Bronchial epithelial cell (primary cell): ENCODE measurements around the gene BANF2. TPM values are rescaled to one million over a fixed set of nuclear protein-coding genes. Genes with fewer than 3 reads are reported as not detected.
A peak's percentile ranks its signal among the peaks of the same experiment; 100 is the strongest.

Experiments
- DNase-seq: peaks from one replicate; pipeline ENCODE4 v3.0.0-alpha.2; 2010; ENCODE audit warnings: low read depth
- FAIRE-seq: peaks from 2 replicates; lab custom pipeline; 2011; peaks lifted over from hg19 to GRCh38; lab: Jason Lieb, UNC
- H3K27me3 ChIP-seq: 2 replicates; pipeline ENCODE4 v1.5.1; 2011; ENCODE audit warnings: low read length; ENCODE audit not compliant: control insufficient read depth, insufficient read depth
- H3K36me3 ChIP-seq: 2 replicates; pipeline ENCODE4 v1.5.1; 2011; ENCODE audit warnings: low read length; ENCODE audit not compliant: control insufficient read depth, insufficient read depth
- H3K4me3 ChIP-seq: 2 replicates; pipeline ENCODE4 v1.5.1; 2011; ENCODE audit warnings: mild to moderate bottlenecking, low read depth, low read length, control low read depth
- total RNA-seq: library from RNA; depleted of rRNA; stranded (reverse); fragments of >200 nt; gene quantifications from 2 replicates; pipeline ENCODE4 v1.2.1, GENCODE V29; 2014
- TF ChIP-seq, protein P1 (sequence below): IDR thresholded peaks from 2 replicates; pipeline ENCODE4 v1.5.1; 2011; ENCODE audit warnings: mild to moderate bottlenecking, moderate library complexity, low read length, control low read depth, inconsistent platforms; ENCODE audit not compliant: insufficient read depth, severe bottlenecking

BANF2 gene
- total RNA-seq, 1 donor from 2014 or later, result not detected

DNA sequence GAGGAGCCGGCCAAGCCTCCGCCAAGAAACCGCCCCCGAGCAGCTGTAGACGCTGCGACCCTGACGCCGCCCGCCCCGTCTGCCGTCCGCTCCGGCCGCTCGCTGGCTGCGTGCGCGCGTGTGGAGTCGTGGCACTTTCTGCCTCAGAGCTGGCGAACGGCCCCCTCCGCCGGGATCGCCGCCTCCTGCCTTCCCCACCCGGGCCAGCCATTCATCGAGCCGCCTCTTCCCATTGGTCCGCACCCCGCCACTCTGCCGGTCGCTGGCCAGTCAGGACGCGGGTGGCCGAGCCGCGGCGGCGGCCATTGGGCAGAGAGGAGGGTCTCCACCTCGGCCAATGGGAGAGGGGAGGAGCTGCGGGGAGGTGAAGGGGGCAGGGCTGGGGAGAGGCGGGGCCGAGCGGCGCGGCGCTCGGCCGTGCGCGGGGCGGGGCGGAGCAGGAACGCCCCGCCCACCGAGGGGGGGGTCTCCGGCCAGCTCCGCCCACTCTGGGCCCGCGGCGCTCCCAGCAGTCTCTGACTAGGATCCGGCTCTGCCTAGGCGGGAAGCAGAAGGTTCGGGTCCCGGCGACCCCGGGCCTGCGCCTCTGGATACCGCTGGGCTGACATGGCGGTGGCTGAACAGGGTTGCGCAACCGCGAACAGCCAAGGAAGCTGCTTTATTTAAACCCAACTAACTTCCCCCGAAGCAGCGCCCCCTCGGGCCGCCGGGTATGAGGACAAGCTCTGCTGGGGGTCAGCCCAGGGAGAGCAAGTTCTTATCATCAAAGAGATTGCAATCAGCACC is 17.5 kb upstream of the BANF2 start, which contains the start of gene RRBP1:
Gene RRBP1, minus strand, starts transcription at position 140 of the 786 bp plus-strand sequence. CDS start 21,735 bp downstream, outside the sequence.
- TF ChIP-seq, protein P1, sequence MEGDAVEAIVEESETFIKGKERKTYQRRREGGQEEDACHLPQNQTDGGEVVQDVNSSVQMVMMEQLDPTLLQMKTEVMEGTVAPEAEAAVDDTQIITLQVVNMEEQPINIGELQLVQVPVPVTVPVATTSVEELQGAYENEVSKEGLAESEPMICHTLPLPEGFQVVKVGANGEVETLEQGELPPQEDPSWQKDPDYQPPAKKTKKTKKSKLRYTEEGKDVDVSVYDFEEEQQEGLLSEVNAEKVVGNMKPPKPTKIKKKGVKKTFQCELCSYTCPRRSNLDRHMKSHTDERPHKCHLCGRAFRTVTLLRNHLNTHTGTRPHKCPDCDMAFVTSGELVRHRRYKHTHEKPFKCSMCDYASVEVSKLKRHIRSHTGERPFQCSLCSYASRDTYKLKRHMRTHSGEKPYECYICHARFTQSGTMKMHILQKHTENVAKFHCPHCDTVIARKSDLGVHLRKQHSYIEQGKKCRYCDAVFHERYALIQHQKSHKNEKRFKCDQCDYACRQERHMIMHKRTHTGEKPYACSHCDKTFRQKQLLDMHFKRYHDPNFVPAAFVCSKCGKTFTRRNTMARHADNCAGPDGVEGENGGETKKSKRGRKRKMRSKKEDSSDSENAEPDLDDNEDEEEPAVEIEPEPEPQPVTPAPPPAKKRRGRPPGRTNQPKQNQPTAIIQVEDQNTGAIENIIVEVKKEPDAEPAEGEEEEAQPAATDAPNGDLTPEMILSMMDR, result peak; percentile 75
- DNase-seq, result peak; percentile 88
- peaks cover 22% of the 10 kb centered on the region for H3K27me3 ChIP-seq
- FAIRE-seq, result no peak
- H3K36me3 ChIP-seq, result peaks cover 3% of the 10 kb centered on the region
- peak within 1 kb of the TSS; percentile 91 for H3K4me3 ChIP-seq

DNA sequence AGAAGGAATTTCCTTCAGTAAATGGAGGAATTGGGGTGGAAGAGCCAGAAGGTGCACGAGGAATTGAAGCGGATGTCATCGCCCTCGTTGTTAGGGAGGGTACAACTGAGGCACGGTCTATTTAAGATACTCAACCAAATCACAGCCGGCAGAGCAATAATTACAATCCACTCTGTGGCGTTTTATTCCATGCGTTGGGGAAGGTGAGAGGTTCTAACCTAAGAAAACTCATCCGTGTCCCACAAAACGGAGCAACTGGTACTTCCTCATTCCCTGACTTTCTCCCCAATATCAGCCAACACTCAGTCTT is 16.9 kb upstream of the BANF2 start:
- no peak for DNase-seq
- Histone ChIP-seq H3K36me3 (peaks cover 3% of the 10 kb centered on the region), H3K4me3 (peak overlapping the region; percentile 91), H3K27me3 (peaks cover 22% of the 10 kb centered on the region)
- TF ChIP-seq, protein P1, result no peak
- no peak for FAIRE-seq

DNA sequence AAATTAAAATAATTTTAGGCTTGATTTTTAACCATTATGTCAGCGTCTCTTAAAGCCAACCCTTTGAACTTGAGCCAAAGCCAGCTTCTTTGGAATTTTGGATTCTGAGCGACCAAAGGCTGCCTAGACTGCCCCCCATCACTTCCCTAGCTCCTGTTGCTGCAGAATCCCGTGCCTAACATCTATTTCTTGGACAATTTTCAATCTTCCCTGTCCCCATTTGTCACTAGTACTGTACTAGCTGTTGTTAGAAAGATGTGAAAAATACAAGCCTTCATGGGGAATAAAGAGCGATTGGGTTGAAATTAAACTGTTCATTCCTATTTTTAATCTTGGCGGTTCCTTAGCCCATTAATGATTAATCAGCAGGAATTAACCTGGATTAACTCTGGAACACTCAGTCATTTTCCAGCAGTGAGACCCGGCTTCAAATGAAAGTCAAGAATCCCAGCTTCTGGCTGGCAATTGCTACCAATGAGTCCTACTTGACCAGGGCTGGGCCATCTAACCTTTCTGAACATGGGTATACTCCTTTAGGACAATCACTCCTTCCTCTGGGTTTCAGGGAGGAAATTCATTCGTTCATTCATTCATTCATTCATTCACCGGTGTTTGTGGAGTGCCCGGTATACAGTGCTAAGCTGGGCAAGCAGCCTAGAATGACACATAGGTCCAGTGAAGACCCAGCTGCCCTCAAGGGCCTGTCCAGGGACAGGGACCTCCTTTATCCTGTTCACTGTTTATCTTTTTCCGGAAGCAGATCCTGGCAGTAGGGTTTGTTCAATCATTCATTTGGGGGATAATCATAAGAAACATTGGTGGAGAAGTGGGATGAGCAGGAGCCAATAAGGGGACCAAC is 16.3 kb upstream of the BANF2 start:
- TF ChIP-seq, protein P1, result no peak
- DNase-seq (no peak), FAIRE-seq (no peak)
- Histone ChIP-seq H3K4me3 (no peak overlapping the region), H3K36me3 (peaks cover under 1% of the 10 kb centered on the region), H3K27me3 (peaks cover 22% of the 10 kb centered on the region)

DNA sequence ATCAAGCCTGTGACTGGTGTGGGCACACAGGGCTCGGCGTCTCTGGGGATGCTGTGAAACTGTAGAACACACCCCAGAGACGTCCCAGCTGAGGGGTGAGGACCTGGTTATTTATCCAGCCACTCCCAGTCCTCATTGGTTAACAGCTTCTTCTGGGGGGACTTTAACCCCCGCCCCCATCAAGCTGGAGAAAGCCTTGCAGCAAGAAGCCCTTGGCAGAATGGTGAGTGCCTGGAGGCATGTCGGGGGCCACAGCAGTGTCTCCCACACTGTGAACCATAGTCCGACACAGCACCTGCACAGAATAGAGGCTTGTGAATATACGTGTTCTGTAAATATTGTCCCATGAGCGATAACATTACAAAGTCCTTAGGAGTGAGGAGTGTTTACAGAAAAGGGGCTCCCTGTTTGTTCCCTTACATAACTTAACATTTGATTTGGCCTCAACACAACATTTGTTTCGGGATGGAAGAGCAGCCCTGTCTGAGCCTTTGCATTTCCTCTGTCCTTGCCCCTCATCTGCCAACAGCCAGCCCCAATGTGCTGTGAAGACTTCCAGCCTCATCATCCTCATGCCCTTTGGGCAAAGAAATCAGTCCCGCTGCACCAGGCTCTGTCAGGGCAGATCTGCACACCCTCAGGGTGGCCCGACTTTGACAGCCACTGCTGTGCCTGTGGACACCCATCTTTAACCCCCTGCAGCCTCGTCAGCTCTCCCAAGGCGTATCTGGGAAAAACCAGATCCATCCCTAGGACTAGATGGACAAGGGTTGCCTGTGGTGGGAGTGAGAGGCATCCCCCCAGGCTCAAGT is 15.5 kb upstream of the BANF2 start:
- no peak for FAIRE-seq
- no peak overlapping the region for H3K4me3 ChIP-seq
- no peaks in the 10 kb centered on the region for H3K36me3 ChIP-seq
- H3K27me3 ChIP-seq, result peaks cover 22% of the 10 kb centered on the region
- TF ChIP-seq, protein P1, result no peak
- DNase-seq, result no peak

DNA sequence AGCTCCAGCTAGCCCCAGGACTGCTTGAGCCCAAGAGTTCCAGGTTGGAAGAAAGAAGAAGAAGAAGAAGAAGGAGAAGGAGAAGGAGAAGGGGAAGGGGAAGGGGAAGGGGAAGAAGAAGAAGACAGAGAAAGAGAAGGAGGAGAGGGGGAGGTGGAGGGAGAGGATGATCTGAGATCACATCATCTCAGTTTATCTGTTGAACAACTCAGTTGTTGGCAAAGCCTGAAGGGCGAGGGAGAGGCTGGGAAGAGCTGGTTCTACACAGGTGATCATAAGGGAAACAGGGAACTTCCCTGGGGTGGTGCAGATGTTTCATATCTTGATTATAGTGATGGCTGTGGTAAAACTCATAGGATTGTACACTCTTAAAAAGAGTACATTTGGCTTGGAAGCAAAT is 14.6 kb upstream of the BANF2 start:
- Histone ChIP-seq H3K4me3 (no peak overlapping the region), H3K27me3 (peaks cover 22% of the 10 kb centered on the region), H3K36me3 (no peaks in the 10 kb centered on the region)
- FAIRE-seq (no peak), DNase-seq (no peak)
- TF ChIP-seq, protein P1, result no peak
